GM18526 (cell line): Measurements from ENCODE around the gene EVC2.

Experiments used
- POLR2A ChIP-seq: IDR thresholded peaks from 3 replicates; pipeline ENCODE4 v1.6.1; 2011; ENCODE audit not compliant: insufficient read length; ENCODE audit errors: extremely low read depth

EVC2 gene

GRCh38 chr4:5708449-5709206 is at the start of gene EVC2:
Gene EVC2 (minus strand): TSS chr4:5708559. CDS start chr4:5708513, 46 bp downstream.
- no peak for TF ChIP-seq POLR2A

- no peak for TF ChIP-seq POLR2A
Observed at GRCh38 chr4:5757954-5758353, 49.6 kb upstream of the EVC2 start.

- no peak for TF ChIP-seq POLR2A
Observed at GRCh38 chr4:5757536-5757935, 49.2 kb upstream of the EVC2 start.

- TF ChIP-seq POLR2A = no peak
Observed at GRCh38 chr4:5757091-5757490, 48.7 kb upstream of the EVC2 start.

- TF ChIP-seq POLR2A = no peak
Observed at GRCh38 chr4:5756271-5756670, 47.9 kb upstream of the EVC2 start.

GRCh38 chr4:5755679-5756078 is 47.3 kb upstream of the EVC2 start:
- TF ChIP-seq POLR2A = no peak

- no peak for TF ChIP-seq POLR2A
Observed at GRCh38 chr4:5755161-5755560, 46.8 kb upstream of the EVC2 start.

GRCh38 chr4:5754529-5754881 is 46.1 kb upstream of the EVC2 start:
- TF ChIP-seq POLR2A = no peak

GRCh38 chr4:5753766-5754528 is 45.6 kb upstream of the EVC2 start:
- TF ChIP-seq POLR2A = no peak

GRCh38 chr4:5753366-5753765 is 45.0 kb upstream of the EVC2 start:
- no peak for TF ChIP-seq POLR2A

- TF ChIP-seq POLR2A = no peak
Observed at GRCh38 chr4:5752376-5753184, 44.2 kb upstream of the EVC2 start.

- no peak for TF ChIP-seq POLR2A
Observed at GRCh38 chr4:5751666-5752375, 43.5 kb upstream of the EVC2 start.

- no peak for TF ChIP-seq POLR2A
Observed at GRCh38 chr4:5750946-5751665, 42.7 kb upstream of the EVC2 start.
